ENCODE measurements around the gene NTSR1.

DNA sequence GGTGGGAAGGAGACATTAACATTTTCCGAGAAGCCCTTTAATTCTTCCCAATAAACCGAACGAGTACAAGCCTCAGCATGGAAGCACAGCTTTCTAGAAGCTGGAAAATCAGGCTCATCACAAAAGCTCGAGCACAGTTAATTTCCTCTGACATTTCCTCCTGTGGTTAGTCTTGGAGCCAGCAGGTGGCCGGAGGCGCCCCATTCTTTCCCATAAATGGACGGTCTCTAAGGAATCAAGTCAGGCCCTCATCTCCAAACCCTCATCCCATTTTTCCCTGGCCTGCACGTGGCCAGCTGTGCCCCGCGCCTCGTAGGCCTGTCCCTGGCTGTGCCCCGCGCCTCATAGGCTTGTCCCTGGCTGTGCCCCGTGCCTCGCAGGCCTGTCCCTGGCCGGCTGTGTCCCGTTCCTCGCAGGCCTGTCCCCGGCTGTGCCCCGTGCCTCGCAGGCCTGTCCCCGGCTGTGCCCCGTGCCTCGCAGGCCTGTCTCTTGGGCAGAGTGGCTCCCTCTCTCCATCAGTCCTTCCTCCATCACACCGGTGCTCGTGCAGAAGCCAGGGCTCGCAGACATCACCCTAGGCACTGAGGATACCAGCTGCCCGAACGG, 19.7 kb upstream of the NTSR1 start:
- no peak for TF ChIP-seq EP300 (conservative IDR thresholded peaks at IDR 0.05; ENCODE audit: poor library complexity, severe bottlenecking)
- TF ChIP-seq CTCF (IDR thresholded peaks at IDR 0.05; ENCODE audit: poor library complexity, severe bottlenecking), result no peak
- TF ChIP-seq MXI1 (conservative IDR thresholded peaks at IDR 0.05; ENCODE audit: poor library complexity, severe bottlenecking), result no peak
- no peak for TF ChIP-seq POLR2AphosphoS5 (IDR thresholded peaks at IDR 0.05)

All from neural cell (in vitro differentiated cells).